ENCODE measurements around the gene UPF3A.

UPF3A gene

GRCh38 chr13:114313061-114313860 lies 31.9 kb downstream of the UPF3A start:
- no peak for TF ChIP-seq CTCF (IDR thresholded peaks at IDR 0.05)
- H3K4me1 ChIP-seq (ENCODE audit: control insufficient read depth in 1 of 2, insufficient read depth in 1 of 2, low read depth in 1 of 2, low read length in 1 of 2), result peaks cover 18 to 21% of the 10 kb centered on the region in 2 experiments
- H3K4me3 ChIP-seq (ENCODE audit: low read depth in 1 of 2, low read length in 1 of 2), result peak overlapping the region; percentile 79 to 80

GRCh38 chr13:114314074-114314912 lies 32.9 kb downstream of the UPF3A start, which contains the start of gene CHAMP1:
Gene CHAMP1, plus strand, starts transcription at chr13:114314503. Its CDS starts 9,340 bp downstream, at chr13:114323843.
- Histone ChIP-seq H3K36me3 (no peaks in the 10 kb centered on the region), H3K27me3 (no peaks in the 10 kb centered on the region), H3K4me1 (ENCODE audit: control insufficient read depth in 1 of 2, insufficient read depth in 1 of 2, low read depth in 1 of 2, low read length in 1 of 2) (peaks cover 18 to 21% of the 10 kb centered on the region in 2 experiments), H3K9me3 (no peaks in the 10 kb centered on the region), H3K27ac (peak within 1 kb of the TSS; percentile 86), H3K4me3 (ENCODE audit: low read depth in 1 of 2, low read length in 1 of 2) (peak within 1 kb of the TSS; percentile 79 to 80)
- TF ChIP-seq CTCF (IDR thresholded peaks at IDR 0.05), result no peak

More at GRCh38 chr13:114313061-114313860, 31.9 kb downstream of the UPF3A start:
- Histone ChIP-seq H3K27me3 (no peaks in the 10 kb centered on the region), H3K36me3 (no peaks in the 10 kb centered on the region), H3K9me3 (no peaks in the 10 kb centered on the region), H3K27ac (peak overlapping the region; percentile 86)

- no peaks in the 10 kb centered on the region for H3K27me3 ChIP-seq
- H3K9me3 ChIP-seq, result no peaks in the 10 kb centered on the region
- H3K27ac ChIP-seq, result peak overlapping the region; percentile 86
- no peaks in the 10 kb centered on the region for H3K36me3 ChIP-seq
- no peak for TF ChIP-seq CTCF (IDR thresholded peaks at IDR 0.05)
- peak overlapping the region; percentile 79 to 80 for H3K4me3 ChIP-seq (ENCODE audit: low read depth in 1 of 2, low read length in 1 of 2)
- peaks cover 18 to 21% of the 10 kb centered on the region in 2 experiments for H3K4me1 ChIP-seq (ENCODE audit: control insufficient read depth in 1 of 2, insufficient read depth in 1 of 2, low read depth in 1 of 2, low read length in 1 of 2)
Observed at GRCh38 chr13:114315074-114315785, 33.8 kb downstream of the UPF3A start.

GRCh38 chr13:114318624-114319023 lies 37.2 kb downstream of the UPF3A start:
- H3K27ac ChIP-seq, result no peak overlapping the region
- TF ChIP-seq CTCF (IDR thresholded peaks at IDR 0.05), result no peak
- no peaks in the 10 kb centered on the region for H3K27me3 ChIP-seq
- peaks cover 16% of the 10 kb centered on the region for H3K36me3 ChIP-seq
- no peak overlapping the region for H3K4me3 ChIP-seq (ENCODE audit: low read depth in 1 of 2, low read length in 1 of 2)
- H3K4me1 ChIP-seq (ENCODE audit: control insufficient read depth in 1 of 2, insufficient read depth in 1 of 2, low read depth in 1 of 2, low read length in 1 of 2), result peaks cover 16 to 18% of the 10 kb centered on the region in 2 experiments
- H3K9me3 ChIP-seq, result no peaks in the 10 kb centered on the region

- H3K27me3 ChIP-seq, result no peaks in the 10 kb centered on the region
- no peak overlapping the region for H3K4me3 ChIP-seq (ENCODE audit: low read depth in 1 of 2, low read length in 1 of 2)
- peaks cover 11 to 13% of the 10 kb centered on the region in 2 experiments for H3K4me1 ChIP-seq (ENCODE audit: control insufficient read depth in 1 of 2, insufficient read depth in 1 of 2, low read depth in 1 of 2, low read length in 1 of 2)
- no peak overlapping the region for H3K27ac ChIP-seq
- peaks cover 25% of the 10 kb centered on the region for H3K36me3 ChIP-seq
- TF ChIP-seq CTCF (IDR thresholded peaks at IDR 0.05), result no peak
- no peaks in the 10 kb centered on the region for H3K9me3 ChIP-seq
Observed at GRCh38 chr13:114319441-114319913, 38.1 kb downstream of the UPF3A start.
